Stimulated activated CD8-positive, alpha-beta memory T cell treated with anti-CD3 and anti-CD28 coated beads, Interleukin-7, amount 100 ng/mL, for 24 hours (primary cell): ENCODE data around the gene ZDHHC11.
"Not testable (repeated sequence)": the region's sequence is repeated elsewhere in the genome, so short reads cannot be mapped to it uniquely, and the experiment has no call there.

Source experiments
- DNase-seq: peaks from one replicate; pipeline ENCODE4 v3.0.0-alpha.2; 2020; ENCODE audit warnings: low read depth

Gene ZDHHC11

DNA sequence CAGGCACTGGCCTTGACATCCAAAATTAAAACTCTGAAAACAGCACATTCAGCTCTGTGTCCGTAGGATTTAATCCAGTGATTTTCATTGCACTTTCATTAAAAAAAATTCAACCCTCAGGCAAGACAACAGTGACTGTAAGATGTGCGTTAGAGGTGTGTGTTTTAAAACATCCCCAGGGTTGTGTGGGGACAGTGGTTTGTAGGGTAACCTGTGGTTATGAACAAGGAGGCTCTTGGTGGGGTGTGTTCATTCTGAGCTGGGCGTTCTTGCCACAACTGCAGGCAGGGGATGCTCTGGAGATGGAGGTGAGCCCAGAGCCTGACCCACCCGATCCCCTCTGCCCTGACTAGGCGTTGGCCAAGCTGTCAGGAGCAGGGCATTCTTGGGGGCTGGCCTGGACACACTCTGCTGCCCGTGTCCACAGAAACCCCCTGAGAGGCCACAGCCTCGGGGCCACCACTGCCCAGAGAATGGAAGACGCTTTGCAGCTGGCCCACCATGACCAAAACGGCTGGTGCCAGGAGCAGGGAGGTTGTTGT lies 103.4 kb downstream of the ZDHHC11 start:
- DNase-seq: not testable (repeated sequence)

DNA sequence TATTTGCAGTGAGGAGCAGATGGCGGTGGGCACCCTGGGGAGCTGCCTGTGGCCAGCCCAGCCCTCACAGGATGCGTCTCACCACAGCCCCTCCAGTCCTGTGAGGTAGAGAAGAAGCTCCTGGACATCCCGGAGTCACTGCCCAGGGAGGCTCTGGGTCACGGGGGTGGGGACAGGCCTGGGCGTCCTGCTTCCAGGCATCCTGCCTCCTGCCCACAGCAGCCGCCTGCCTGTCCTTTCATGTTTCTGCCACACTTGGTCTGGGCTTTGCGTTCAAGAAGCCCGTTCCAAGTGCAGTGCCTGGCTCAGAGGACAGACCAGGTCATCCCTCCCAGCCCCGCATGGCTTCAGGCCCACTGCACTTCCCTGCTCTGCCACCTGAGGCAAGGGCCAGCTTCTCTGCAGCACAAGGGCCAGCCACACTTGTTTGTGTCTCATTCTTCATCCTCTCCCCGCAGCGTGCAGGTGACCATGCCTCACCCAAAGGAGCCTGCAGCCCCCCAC lies 104.5 kb downstream of the ZDHHC11 start:
- no peak for DNase-seq
